GM23248 (cell line): ENCODE results near the gene SMIM9.

Source experiments
- EZH2 ChIP-seq: fragments of 200-600 bp; sonication (generic); IDR thresholded peaks from 2 replicates; pipeline ENCODE4 v1.6.1; 2018; ENCODE audit warnings: antibody characterized with exemption, mild to moderate bottlenecking; ENCODE audit not compliant: insufficient read depth, poor library complexity, severe bottlenecking
- EZH2phosphoT487 ChIP-seq: fragments of 200-600 bp; sonication (generic); IDR thresholded peaks from 2 replicates; pipeline ENCODE4 v1.6.1; 2018; ENCODE audit warnings: antibody characterized with exemption, moderate library complexity, mild to moderate bottlenecking, low read depth; ENCODE audit not compliant: insufficient read depth

DNA sequence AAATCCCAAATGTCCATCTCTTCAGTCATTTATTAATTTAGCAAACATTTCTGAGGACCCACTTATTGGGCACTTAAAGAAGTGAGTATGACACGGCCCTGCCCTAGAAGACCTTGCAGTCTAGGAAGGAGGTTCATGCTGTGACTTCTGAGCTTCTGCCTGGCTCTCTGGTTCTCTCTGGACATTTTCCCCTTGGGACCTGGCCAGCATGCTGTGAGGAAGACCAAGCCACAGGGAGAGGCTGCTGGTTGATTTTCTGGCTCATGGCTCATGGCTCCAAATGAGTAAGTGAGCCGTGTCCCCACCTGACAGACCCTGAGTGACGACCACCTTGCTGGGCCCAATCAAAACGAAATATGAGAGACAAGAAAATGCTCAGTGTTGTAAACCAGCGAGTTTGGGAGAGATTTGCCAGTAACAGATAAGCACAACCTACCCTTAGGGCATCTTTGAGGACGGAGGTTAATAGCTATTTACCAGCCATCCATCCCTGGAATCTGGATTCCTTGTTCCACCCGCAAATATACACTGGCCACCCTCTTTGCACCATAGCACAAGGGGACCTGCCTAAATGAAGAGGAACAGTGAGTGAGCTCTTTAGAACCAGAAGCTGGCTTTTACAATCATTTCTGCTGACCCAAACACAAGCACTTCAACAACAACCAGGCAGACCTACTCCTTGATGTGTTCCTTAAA lies 30.1 kb downstream of the SMIM9 start:
- TF ChIP-seq EZH2 (no peak), EZH2phosphoT487 (no peak)
